HG03565 (cell line): ENCODE results near the gene PPP1R12B.
"Not testable (repeated sequence)": the region's sequence is repeated elsewhere in the genome, so short reads cannot be mapped to it uniquely, and the experiment has no call there.

ENCODE experiments used
- ATAC-seq: cut with Tn5 transposase; IDR thresholded peaks from one replicate; pipeline ENCODE4 v1.9.1; 2021; ENCODE audit warnings: mild to moderate bottlenecking, moderate library complexity; ENCODE audit not compliant: unreplicated experiment

The PPP1R12B gene

GRCh38 chr1:202578001-202578504 lies 229.6 kb downstream of the PPP1R12B start:
- no peak for ATAC-seq

- no peak for ATAC-seq
Observed at GRCh38 chr1:202578565-202578964, 230.1 kb downstream of the PPP1R12B start.

- no peak for ATAC-seq
Observed at GRCh38 chr1:202579806-202580205, 231.3 kb downstream of the PPP1R12B start.

- ATAC-seq = no peak
Observed at GRCh38 chr1:202580619-202581018, 232.1 kb downstream of the PPP1R12B start.

- not testable (repeated sequence) for ATAC-seq
Observed at GRCh38 chr1:202582350-202582749, 233.9 kb downstream of the PPP1R12B start.

GRCh38 chr1:202584707-202585589 lies 236.4 kb downstream of the PPP1R12B start:
- ATAC-seq = no peak

GRCh38 chr1:202585590-202585933 lies 237.1 kb downstream of the PPP1R12B start:
- no peak for ATAC-seq

GRCh38 chr1:202586018-202586821 lies 237.7 kb downstream of the PPP1R12B start:
- ATAC-seq = no peak

GRCh38 chr1:202586871-202587270 lies 238.4 kb downstream of the PPP1R12B start:
- no peak for ATAC-seq

GRCh38 chr1:202587859-202588485 lies 239.5 kb downstream of the PPP1R12B start:
- ATAC-seq = no peak

GRCh38 chr1:202588503-202589189 lies 240.1 kb downstream of the PPP1R12B start:
- no peak for ATAC-seq

- no peak for ATAC-seq
Observed at GRCh38 chr1:202589190-202589930, 240.9 kb downstream of the PPP1R12B start.

GRCh38 chr1:202590126-202590525 lies 241.6 kb downstream of the PPP1R12B start:
- no peak for ATAC-seq

- no peak for ATAC-seq
Observed at GRCh38 chr1:202590975-202591411, 242.5 kb downstream of the PPP1R12B start.

GRCh38 chr1:202591515-202591914 lies 243.0 kb downstream of the PPP1R12B start:
- no peak for ATAC-seq

GRCh38 chr1:202592146-202592545 lies 243.6 kb downstream of the PPP1R12B start:
- ATAC-seq = no peak

- ATAC-seq = no peak
Observed at GRCh38 chr1:202593845-202594244, 245.3 kb downstream of the PPP1R12B start.

- no peak for ATAC-seq
Observed at GRCh38 chr1:202596638-202597037, 248.1 kb downstream of the PPP1R12B start.

- ATAC-seq = no peak
Observed at GRCh38 chr1:202597090-202597761, 248.7 kb downstream of the PPP1R12B start.
